IMR-90 (cell line): Measurements from ENCODE around the gene MADD. TPM values are rescaled to one million over a fixed set of nuclear protein-coding genes. Genes with fewer than 3 reads are reported as not detected.

Source experiments
- ATAC-seq: fragments of 200-7000 bp; cut with Tn5 transposase; 2 replicates; pipeline ENCODE4 v1.9.1; 2020; ENCODE audit warnings: low read depth, mild to moderate bottlenecking, moderate library complexity
- BruUV-seq: library from RNA; stranded (reverse); fragments of 400-500 nt; replicated peaks from 2 replicates; lab custom pipeline; 2021; lab: Mats Ljungman, UMichigan
- CTCF ChIA-PET: fragments of 300-600 bp; formaldehyde crosslinking; extraction: SDS; loops from one replicate; lab custom pipeline; 2021; ENCODE audit warnings: antibody characterized with exemption; lab: Yijun Ruan, JAX
- POLR2A ChIA-PET: fragments of 300-600 bp; sonication (Branson Sonifier 250); formaldehyde crosslinking; loops from one replicate; lab custom pipeline; 2022; ENCODE audit warnings: antibody characterized with exemption; ENCODE audit not compliant: unreplicated experiment; lab: Charles Lee
- DNase-seq: peaks from one replicate; pipeline ENCODE4 v3.0.0; 2013
- H2AFZ ChIP-seq: replicated peaks from 2 replicates; pipeline ENCODE3; 2013; ENCODE audit warnings: low read length, mild to moderate bottlenecking; ENCODE audit not compliant: poor library complexity
- H2AK5ac ChIP-seq: 2 replicates; pipeline ENCODE4 v1.6.1; 2013; ENCODE audit warnings: low read depth, low read length, inconsistent platforms
- H2AK9ac ChIP-seq: replicated peaks from 2 replicates; pipeline ENCODE3; 2013; ENCODE audit warnings: mild to moderate bottlenecking, low read depth, low read length, moderate library complexity; ENCODE audit not compliant: poor library complexity
- H2BK120ac ChIP-seq: 2 replicates; pipeline ENCODE4 v1.6.1; 2013; ENCODE audit warnings: low read depth, low read length, inconsistent platforms
- H2BK15ac ChIP-seq: 3 replicates; pipeline ENCODE4 v1.6.1; 2013; ENCODE audit warnings: low read depth, low read length, inconsistent platforms
- H2BK20ac ChIP-seq: 2 replicates; pipeline ENCODE4 v1.6.1; 2013; ENCODE audit warnings: low read depth, mild to moderate bottlenecking, inconsistent platforms, low read length, moderate library complexity
- H2BK5ac ChIP-seq: 2 replicates; pipeline ENCODE4 v1.6.1; 2013; ENCODE audit warnings: mild to moderate bottlenecking, low read depth, low read length, inconsistent platforms; ENCODE audit not compliant: poor library complexity, severe bottlenecking
- H3K14ac ChIP-seq: replicated peaks from 2 replicates; pipeline ENCODE4 v1.6.1; 2013; ENCODE audit warnings: low read depth, low read length, inconsistent platforms
- H3K18ac ChIP-seq: 2 replicates; pipeline ENCODE4 v1.6.1; 2013; ENCODE audit warnings: low read depth, low read length, control low read depth
- H3K23ac ChIP-seq: 2 replicates; pipeline ENCODE4 v1.6.1; 2013; ENCODE audit warnings: low read depth, low read length, inconsistent platforms
- H3K27ac ChIP-seq: 2 replicates; pipeline ENCODE4 v1.5.1; 2013; ENCODE audit warnings: mild to moderate bottlenecking, control low read depth, low read length; ENCODE audit not compliant: insufficient read depth
- H3K27me3 ChIP-seq: 2 replicates; pipeline ENCODE4 v1.6.1; 2013; ENCODE audit warnings: low read length; ENCODE audit not compliant: control insufficient read depth, insufficient read depth
- H3K36me3 ChIP-seq: 2 replicates; pipeline ENCODE4 v1.6.1; 2013; ENCODE audit warnings: low read length, mixed read lengths; ENCODE audit not compliant: control insufficient read depth, insufficient read depth
- H3K4ac ChIP-seq: 2 replicates; pipeline ENCODE4 v1.6.1; 2013; ENCODE audit warnings: low read depth, low read length, inconsistent platforms
- H3K4me1 ChIP-seq: 2 replicates; pipeline ENCODE4 v1.6.1; 2013; ENCODE audit warnings: low read length, mixed read lengths; ENCODE audit not compliant: control insufficient read depth, insufficient read depth
- H3K4me2 ChIP-seq: 2 replicates; pipeline ENCODE4 v1.6.1; 2013; ENCODE audit warnings: low read depth, mild to moderate bottlenecking, control low read depth, low read length, moderate library complexity
- H3K4me3 ChIP-seq: 2 replicates; pipeline ENCODE4 v1.5.1; 2013; ENCODE audit warnings: low read depth, mild to moderate bottlenecking, control low read depth, low read length, moderate library complexity; ENCODE audit not compliant: insufficient read depth
- H3K56ac ChIP-seq: 2 replicates; pipeline ENCODE4 v1.6.1; 2013; ENCODE audit warnings: low read length, inconsistent platforms; ENCODE audit not compliant: insufficient read depth; ENCODE audit errors: extremely low read depth
- H3K79me1 ChIP-seq, 2 experiments: 2 replicates each; pipeline ENCODE4 v1.6.1; 2013; ENCODE audit warnings: low read length in 2 of 2, inconsistent platforms in 1 of 2, low read depth in 1 of 2
- H3K9ac ChIP-seq: 2 replicates; pipeline ENCODE4 v1.6.1; 2013; ENCODE audit warnings: low read depth, low read length, control low read depth
- H3K9me1 ChIP-seq: 2 replicates; pipeline ENCODE4 v1.6.1; 2013; ENCODE audit warnings: low read length, inconsistent platforms; ENCODE audit not compliant: insufficient read depth
- H3K9me3 ChIP-seq: 2 replicates; pipeline ENCODE4 v1.6.1; 2013; ENCODE audit warnings: low read length; ENCODE audit not compliant: control insufficient read depth, insufficient read depth
- H4K20me1 ChIP-seq: 2 replicates; pipeline ENCODE4 v1.6.1; 2013; ENCODE audit warnings: low read length, inconsistent platforms; ENCODE audit not compliant: insufficient read depth
- H4K5ac ChIP-seq: 2 replicates; pipeline ENCODE4 v1.6.1; 2013; ENCODE audit warnings: mild to moderate bottlenecking, low read depth, low read length, control low read depth
- H4K8ac ChIP-seq, 2 experiments: 2 replicates each; pipeline ENCODE4 v1.6.1; 2013; ENCODE audit warnings: low read depth in 2 of 2, low read length in 2 of 2, control low read depth in 1 of 2, inconsistent platforms in 1 of 2
- H4K91ac ChIP-seq: 2 replicates; pipeline ENCODE4 v1.6.1; 2013; ENCODE audit warnings: low read depth, low read length, inconsistent platforms; ENCODE audit not compliant: insufficient read depth
- BHLHE40 ChIP-seq: fragments of 150-350 bp; IDR thresholded peaks from 2 replicates; pipeline ENCODE4 v1.6.1; 2016; ENCODE audit warnings: mild to moderate bottlenecking, low read depth, low read length
- CEBPB ChIP-seq: IDR thresholded peaks from 2 replicates; pipeline ENCODE4 v1.6.1; 2012; ENCODE audit warnings: low read depth, low read length, improper control_type of control experiment
- CHD1 ChIP-seq: IDR thresholded peaks from 2 replicates; pipeline ENCODE4 v1.6.1; 2012; ENCODE audit warnings: low read depth, low read length, improper control_type of control experiment
- CTCF ChIP-seq: conservative IDR thresholded peaks from 2 replicates; pipeline ENCODE4 v1.5.1; 2012; ENCODE audit warnings: mild to moderate bottlenecking, low read depth, low read length, improper control_type of control experiment
- ELK1 ChIP-seq: fragments of 150-350 bp; IDR thresholded peaks from 2 replicates; pipeline ENCODE4 v1.6.1; 2016; ENCODE audit warnings: low read depth, mild to moderate bottlenecking, low read length, moderate library complexity, borderline replicate concordance
- FOS ChIP-seq: fragments of 150-350 bp; IDR thresholded peaks from 2 replicates; pipeline ENCODE4 v1.6.1; 2016; ENCODE audit warnings: low read depth, low read length
- MAFK ChIP-seq: IDR thresholded peaks from 2 replicates; pipeline ENCODE4 v1.6.1; 2012; ENCODE audit warnings: low read depth, low read length, improper control_type of control experiment
- MAZ ChIP-seq: IDR thresholded peaks from 2 replicates; pipeline ENCODE4 v1.6.1; 2012; ENCODE audit warnings: low read depth, mild to moderate bottlenecking, low read length, improper control_type of control experiment, moderate library complexity, borderline replicate concordance
- MXI1 ChIP-seq: IDR thresholded peaks from 2 replicates; pipeline ENCODE4 v1.6.1; 2012; ENCODE audit warnings: low read depth, mild to moderate bottlenecking, low read length, moderate library complexity, borderline replicate concordance
- NFE2L2 ChIP-seq: fragments of 150-350 bp; IDR thresholded peaks from 2 replicates; pipeline ENCODE4 v1.6.1; 2016; ENCODE audit warnings: low read depth, mild to moderate bottlenecking, low read length
- POLR2A ChIP-seq: IDR thresholded peaks from 2 replicates; pipeline ENCODE4 v1.6.1; 2012; ENCODE audit warnings: mild to moderate bottlenecking, low read depth, low read length
- RAD21 ChIP-seq: IDR thresholded peaks from 2 replicates; pipeline ENCODE4 v1.6.1; 2012; ENCODE audit warnings: low read length, improper control_type of control experiment
- RCOR1 ChIP-seq: IDR thresholded peaks from 2 replicates; pipeline ENCODE4 v1.6.1; 2012; ENCODE audit warnings: mild to moderate bottlenecking, low read length, improper control_type of control experiment; ENCODE audit not compliant: insufficient replicate concordance
- RFX5 ChIP-seq: IDR thresholded peaks from 2 replicates; pipeline ENCODE4 v1.8.0; 2012; ENCODE audit warnings: low read depth, mild to moderate bottlenecking, low read length, moderate library complexity
- SMC3 ChIP-seq: fragments of 150-350 bp; IDR thresholded peaks from 2 replicates; pipeline ENCODE4 v1.6.1; 2016; ENCODE audit warnings: low read depth, mild to moderate bottlenecking, antibody characterized with exemption, low read length, moderate library complexity
- USF2 ChIP-seq: fragments of 150-350 bp; IDR thresholded peaks from 2 replicates; pipeline ENCODE4 v1.6.1; 2017; ENCODE audit warnings: mild to moderate bottlenecking, antibody characterized with exemption, low read length, low read depth
- WGBS, 2 experiments: methylation state at CpG; one replicate each; pipeline versions ENCODE4 v1.1.5 to v1.1.7; 2013; ENCODE audit warnings: missing lambda C conversion rate in 2 of 2; ENCODE audit not compliant: insufficient read length in 1 of 2; ENCODE audit errors: extremely low coverage in 2 of 2; 5-methylcytosine and 5-hydroxymethylcytosine counted together
- dilution Hi-C: fragments of 300-500 bp; cut with HindIII; formaldehyde crosslinking; loops from one replicate; pipeline ENCODE4 v1.14.3; 2018; ENCODE audit warnings: low sequenced_read_pairs; ENCODE audit not compliant: unreplicated experiment
- in situ Hi-C: fragments of 300-500 bp; cut with MboI; formaldehyde crosslinking; loops from 3 replicates; pipeline ENCODE4 v1.14.3; 2019; ENCODE audit warnings: low sequenced_read_pairs, inconsistent platforms, mixed read lengths
- intact Hi-C: fragments of 100-400 bp; cut with micrococcal nuclease; formaldehyde crosslinking; loops from 2 replicates; pipeline ENCODE4 v1.10.0; 2022
- polyA plus RNA-seq, 3 experiments: library from polyadenylated mRNA; depleted of rRNA; stranded (reverse); fragments of >200 nt; gene quantifications; 2 replicates each; pipeline ENCODE4 v1.2.3, GENCODE V29; 2012; ENCODE audit warnings: low replicate concordance in 1 of 3
- total RNA-seq: library from RNA; depleted of rRNA; stranded (reverse); fragments of >200 nt; gene quantifications from 2 replicates; pipeline ENCODE4 v1.2.3, GENCODE V29; 2012

The MADD gene
- total and polyA plus RNA-seq, 2 of the 4 experiments (the other 2 are of a cell fraction) = 13.3 to 16.4 TPM

- H3K9ac ChIP-seq = no peak overlapping the region
- no peak overlapping the region for H2AFZ ChIP-seq
- H4K5ac ChIP-seq = no peak overlapping the region
- H2BK20ac ChIP-seq = no peak overlapping the region
- no peaks in the 10 kb centered on the region; the same call in 1 of the 2 replicates for H4K20me1 ChIP-seq
- no peak overlapping the region for H3K18ac ChIP-seq
- H3K27ac ChIP-seq = no peak overlapping the region
- dilution Hi-C loops = no loop called here
- no peak overlapping the region for H3K4me2 ChIP-seq
- ChIA-PET POLR2A (no interaction called here), CTCF (interaction anchor here (0.9 to 2.8 kb wide), 4 partner anchors 24 to 122 kb away, joined by 3 to 12 read pairs (median 4); partner anchors contain the start of gene NR1H3)
- H3K27me3 ChIP-seq = no peaks in the 10 kb centered on the region
- H3K4ac ChIP-seq = peak overlapping the region; percentile 0; the same call in 1 of the 2 replicates
- no peak overlapping the region for H2BK120ac ChIP-seq
- in situ Hi-C loops = no loop called here
- TF ChIP-seq NFE2L2 = no peak
- no peak for TF ChIP-seq RAD21
- TF ChIP-seq USF2 = no peak
- TF ChIP-seq MAFK = no peak
- no peak for TF ChIP-seq BHLHE40
- TF ChIP-seq CHD1 = no peak
- TF ChIP-seq ELK1 = no peak
- no peak for TF ChIP-seq POLR2A
- no peak for TF ChIP-seq RCOR1
- no peak for TF ChIP-seq MXI1
- TF ChIP-seq CTCF = no peak
- TF ChIP-seq SMC3 = no peak
- TF ChIP-seq CEBPB = no peak
- TF ChIP-seq FOS = no peak
- TF ChIP-seq MAZ = no peak
- TF ChIP-seq RFX5 = no peak
- no peak overlapping the region for H3K23ac ChIP-seq
- BruUV-seq = no TSS peak
- no peak for ATAC-seq
- H3K4me1 ChIP-seq = peaks cover 14% of the 10 kb centered on the region
- H2AK9ac ChIP-seq = peak overlapping the region; percentile 44
- peak overlapping the region; percentile 44; the same call in 1 of the 2 replicates for H2AK5ac ChIP-seq
- H3K9me3 ChIP-seq = no peaks in the 10 kb centered on the region
- H3K79me1 ChIP-seq = peaks cover 9 to 37% of the 10 kb centered on the region in 2 experiments; a peak in 3 of 4 replicates
- peaks cover 4% of the 10 kb centered on the region; the same call in 1 of the 2 replicates for H3K9me1 ChIP-seq
- no peak for DNase-seq
- H4K91ac ChIP-seq = no peak overlapping the region
- intact Hi-C loops = no loop called here
- H3K56ac ChIP-seq = no peak overlapping the region
- H2BK5ac ChIP-seq = no peak overlapping the region
- no peak overlapping the region for H4K8ac ChIP-seq
- H2BK15ac ChIP-seq = no peak overlapping the region
- 100% methylated on average over 2 of the region's 4 CpGs; no CpG with 5 or more reads in 1 of the 2 experiments for WGBS, 2 experiments
- no peak overlapping the region for H3K14ac ChIP-seq
- H3K36me3 ChIP-seq = peaks cover 30% of the 10 kb centered on the region
- no peak overlapping the region for H3K4me3 ChIP-seq
These were observed 36.9 kb upstream of the MADD start for GRCh38 chr11:47233051-47233450.
